Measurements from ENCODE around the gene SMIM1.

Gene SMIM1

DNA sequence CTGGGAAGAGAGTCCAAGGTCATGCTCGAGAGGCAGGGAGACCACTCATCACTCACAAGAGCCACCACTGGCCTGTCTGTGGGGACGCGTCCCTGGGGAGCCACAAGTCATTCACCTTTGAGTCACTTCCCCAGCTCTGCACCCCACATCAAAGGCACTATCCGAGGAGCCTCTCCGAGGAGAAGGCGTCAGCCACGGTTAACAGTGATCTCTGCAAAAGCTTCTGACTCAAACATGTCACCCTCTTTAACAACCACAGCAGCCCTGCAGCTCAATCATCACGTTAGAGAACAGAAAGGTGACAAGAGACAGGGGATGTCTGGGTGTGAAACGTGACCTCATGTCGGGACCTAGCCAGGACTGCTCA is 14.8 kb downstream of the SMIM1 start:
- H3K27ac ChIP-seq, result no peak overlapping the region
- TF ChIP-seq, protein P1, sequence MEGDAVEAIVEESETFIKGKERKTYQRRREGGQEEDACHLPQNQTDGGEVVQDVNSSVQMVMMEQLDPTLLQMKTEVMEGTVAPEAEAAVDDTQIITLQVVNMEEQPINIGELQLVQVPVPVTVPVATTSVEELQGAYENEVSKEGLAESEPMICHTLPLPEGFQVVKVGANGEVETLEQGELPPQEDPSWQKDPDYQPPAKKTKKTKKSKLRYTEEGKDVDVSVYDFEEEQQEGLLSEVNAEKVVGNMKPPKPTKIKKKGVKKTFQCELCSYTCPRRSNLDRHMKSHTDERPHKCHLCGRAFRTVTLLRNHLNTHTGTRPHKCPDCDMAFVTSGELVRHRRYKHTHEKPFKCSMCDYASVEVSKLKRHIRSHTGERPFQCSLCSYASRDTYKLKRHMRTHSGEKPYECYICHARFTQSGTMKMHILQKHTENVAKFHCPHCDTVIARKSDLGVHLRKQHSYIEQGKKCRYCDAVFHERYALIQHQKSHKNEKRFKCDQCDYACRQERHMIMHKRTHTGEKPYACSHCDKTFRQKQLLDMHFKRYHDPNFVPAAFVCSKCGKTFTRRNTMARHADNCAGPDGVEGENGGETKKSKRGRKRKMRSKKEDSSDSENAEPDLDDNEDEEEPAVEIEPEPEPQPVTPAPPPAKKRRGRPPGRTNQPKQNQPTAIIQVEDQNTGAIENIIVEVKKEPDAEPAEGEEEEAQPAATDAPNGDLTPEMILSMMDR (IDR thresholded peaks at IDR 0.05), result no peak
- TF ChIP-seq ZFX (IDR thresholded peaks at IDR 0.05; ENCODE audit: borderline replicate concordance), result no peak

DNA sequence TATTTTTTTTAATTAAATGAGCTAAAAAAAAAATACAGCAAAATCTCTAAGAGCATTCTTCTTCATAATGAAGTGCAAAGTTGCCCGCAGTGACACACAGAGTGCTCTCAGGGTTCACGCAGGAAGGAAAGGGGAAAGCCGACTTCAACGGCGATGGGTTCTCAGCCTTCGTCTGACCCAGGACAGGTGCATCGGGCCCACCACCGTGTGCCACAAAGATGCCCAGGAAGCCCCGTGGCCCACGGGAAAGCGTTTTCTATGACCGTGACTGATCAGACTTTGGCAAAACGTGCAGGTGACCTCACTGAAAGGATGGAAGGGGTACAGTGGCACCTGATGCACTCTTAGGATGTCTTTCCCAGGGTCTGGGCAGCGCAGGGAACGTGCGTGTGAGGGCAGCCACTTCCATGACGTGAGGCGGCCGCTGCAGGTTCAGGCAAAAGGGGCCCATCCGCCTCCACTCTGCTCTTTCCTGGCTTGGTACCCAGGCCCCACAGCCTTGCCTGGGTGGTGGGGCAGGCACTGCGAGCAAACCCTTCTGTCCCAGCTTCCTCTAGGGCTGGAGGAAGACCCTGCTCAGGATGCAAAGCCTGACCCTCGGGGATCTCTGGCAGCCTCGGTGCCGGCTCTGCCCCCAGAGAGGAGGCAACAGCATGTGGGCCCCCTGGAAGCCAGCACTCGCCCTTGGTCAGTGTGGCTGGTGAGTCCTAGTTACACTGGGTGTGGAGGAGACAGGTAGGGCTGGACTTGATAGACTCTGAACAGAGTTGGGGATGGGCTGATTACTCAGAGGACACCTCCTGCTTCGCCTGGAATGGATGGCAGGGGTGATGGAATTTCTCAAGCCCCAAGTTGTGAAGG is 15.4 kb downstream of the SMIM1 start:
- no peak for TF ChIP-seq ZFX (IDR thresholded peaks at IDR 0.05; ENCODE audit: borderline replicate concordance)
- TF ChIP-seq, protein P1 (IDR thresholded peaks at IDR 0.05), result no peak
- H3K27ac ChIP-seq, result no peak overlapping the region

DNA sequence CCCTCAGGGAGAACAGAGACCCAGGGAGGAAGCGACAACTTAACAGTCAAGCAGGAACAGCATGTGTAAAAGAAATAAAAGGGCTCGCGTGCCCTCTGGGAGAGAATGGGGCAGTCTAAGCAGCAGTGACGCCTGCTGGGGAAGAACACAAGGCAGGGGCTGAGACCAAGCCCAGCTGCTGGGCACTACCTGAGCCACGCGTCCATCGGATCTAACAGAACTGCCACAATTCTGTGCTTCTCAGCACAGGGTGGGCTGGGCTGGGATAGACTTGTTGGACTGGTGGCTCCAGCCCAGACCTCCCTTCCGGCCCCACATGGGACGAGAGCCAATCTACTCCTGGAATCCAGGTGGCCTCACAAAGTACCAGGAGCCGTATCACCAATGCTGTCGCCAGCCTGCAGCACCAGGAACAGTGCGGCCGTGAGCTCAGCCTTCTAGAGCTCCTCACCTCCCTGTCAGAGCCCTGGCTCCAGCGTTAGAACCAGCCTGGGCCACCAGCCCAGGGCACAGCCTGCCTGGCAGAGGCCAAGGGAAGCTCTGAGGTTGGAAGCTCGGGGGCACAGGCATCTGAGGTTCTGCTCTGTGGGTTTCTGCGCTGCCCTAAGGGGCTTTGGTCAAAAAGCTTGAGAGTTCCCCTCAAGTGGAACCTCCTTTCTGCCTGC is 16.3 kb downstream of the SMIM1 start:
- no peak overlapping the region for H3K27ac ChIP-seq
- TF ChIP-seq, protein P1 (IDR thresholded peaks at IDR 0.05), result no peak
- no peak for TF ChIP-seq ZFX (IDR thresholded peaks at IDR 0.05; ENCODE audit: borderline replicate concordance)

DNA sequence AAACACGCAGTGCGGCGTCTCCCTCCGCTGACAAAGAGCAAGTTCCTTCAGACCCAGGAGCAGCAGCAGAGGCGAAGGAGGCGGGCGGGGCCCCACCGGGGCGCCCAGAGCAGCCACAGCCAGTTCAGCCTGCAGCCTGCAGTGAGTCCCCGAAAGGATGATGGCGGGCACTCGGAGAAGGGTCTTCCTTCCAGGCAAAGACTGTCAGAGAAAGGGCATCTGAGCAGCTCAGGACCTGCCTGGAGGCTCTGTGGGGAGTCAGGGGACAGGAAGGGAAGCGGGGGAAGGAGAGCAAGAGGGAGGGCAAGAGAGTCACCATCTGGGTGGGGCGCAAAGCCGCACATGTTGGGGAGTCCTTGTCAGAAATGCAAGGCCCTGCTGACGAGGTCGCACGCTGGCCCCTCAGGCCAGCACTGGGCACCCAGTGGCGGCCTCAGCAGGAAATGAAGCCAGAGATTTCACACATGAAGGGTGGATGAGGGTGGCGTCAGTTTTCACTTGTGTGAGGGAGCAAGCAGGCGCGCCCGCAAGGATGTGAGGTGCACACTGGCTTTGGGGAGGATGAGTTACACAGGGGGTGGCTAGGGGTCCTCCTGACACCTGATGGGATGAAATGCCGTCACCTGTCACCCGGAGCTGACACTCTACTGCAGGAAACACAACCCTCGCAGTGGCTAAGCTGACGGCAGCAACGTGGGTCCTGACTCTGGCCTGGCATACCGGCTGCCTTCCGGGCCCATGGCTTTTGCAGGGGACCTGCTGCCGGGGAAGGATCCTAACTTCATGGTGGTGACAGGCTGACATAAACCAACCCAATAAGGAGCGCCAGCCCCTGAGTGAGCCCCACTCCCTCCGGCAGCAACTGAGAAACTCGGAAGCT is 17.1 kb downstream of the SMIM1 start:
- TF ChIP-seq, protein P1 (IDR thresholded peaks at IDR 0.05), result no peak
- no peak for TF ChIP-seq ZFX (IDR thresholded peaks at IDR 0.05; ENCODE audit: borderline replicate concordance)

DNA sequence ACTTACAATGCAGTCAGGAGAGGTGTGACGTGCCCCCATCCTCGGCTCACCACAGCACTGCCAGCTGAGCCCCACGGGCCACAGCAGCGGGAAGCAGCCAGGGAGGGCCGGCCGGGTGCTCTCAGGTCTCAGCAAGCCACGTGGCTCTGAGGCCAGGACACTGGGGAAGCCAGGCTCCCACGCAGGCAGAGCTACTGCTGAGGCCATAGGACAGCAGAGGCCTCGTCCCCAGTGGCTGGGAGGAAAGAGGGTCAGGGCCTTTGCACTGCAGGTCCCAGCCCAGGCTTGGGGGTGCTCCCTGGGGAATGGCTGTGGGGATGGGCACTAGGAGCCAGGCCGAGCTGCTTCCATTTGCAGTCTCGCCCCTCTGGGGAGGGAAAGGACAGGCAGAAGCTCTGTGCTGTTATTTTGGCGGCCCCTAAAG is 18.0 kb downstream of the SMIM1 start:
- TF ChIP-seq, protein P1 (IDR thresholded peaks at IDR 0.05), result no peak
- no peak for TF ChIP-seq ZFX (IDR thresholded peaks at IDR 0.05; ENCODE audit: borderline replicate concordance)
- H3K27ac ChIP-seq, result no peak overlapping the region

More for the DNA sequence above, 17.1 kb downstream of the SMIM1 start:
- no peak overlapping the region for H3K27ac ChIP-seq

DNA sequence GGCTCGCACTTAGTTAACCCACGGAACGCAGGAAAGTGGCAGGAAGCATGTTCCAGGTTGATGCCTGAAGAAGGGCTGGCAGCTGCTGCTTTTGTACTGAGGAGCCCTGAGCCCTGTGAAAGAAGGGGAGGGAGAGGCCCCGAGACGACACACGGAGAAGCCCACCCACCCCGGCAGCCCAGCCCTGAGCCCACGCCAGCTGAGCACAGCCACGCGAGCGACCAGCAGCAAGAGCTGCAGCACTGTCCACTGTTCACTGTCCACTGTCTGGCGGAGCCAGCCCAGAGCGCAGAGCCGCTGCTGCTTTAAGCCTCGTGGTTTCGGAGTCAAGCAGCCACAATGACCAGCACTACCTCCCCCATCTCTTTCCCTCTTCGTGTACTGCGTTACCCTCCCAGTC is 18.4 kb downstream of the SMIM1 start:
- no peak overlapping the region for H3K27ac ChIP-seq
- TF ChIP-seq, protein P1 (IDR thresholded peaks at IDR 0.05), result no peak
- TF ChIP-seq ZFX (IDR thresholded peaks at IDR 0.05; ENCODE audit: borderline replicate concordance), result no peak
